CD4-positive, CD25-positive, alpha-beta regulatory T cell (primary cell): ENCODE measurements around the gene ZNF516. TPM values are rescaled to one million over a fixed set of nuclear protein-coding genes. Genes with fewer than 3 reads are reported as not detected.

Experiments used
- ATAC-seq, 2 donors: fragments of 150-1000 bp; cut with Tn5 transposase; one replicate each; pipeline ENCODE4 v1.10.0; 2021; ENCODE audit warnings: low read depth in 2 of 2, moderate number of reproducible peaks in 2 of 2, moderate library complexity in 1 of 2
- DNase-seq, 3 donors: peaks; one replicate each; pipeline versions ENCODE4 v3.0.0 to v3.0.0-alpha.2; 2012 to 2022; ENCODE audit warnings: mixed read lengths in 1 of 3
- H3K27ac ChIP-seq: one replicate; pipeline ENCODE4 v1.7.0; 2013; ENCODE audit warnings: mild to moderate bottlenecking, low read length; ENCODE audit not compliant: insufficient read depth, poor library complexity, severe bottlenecking
- H3K27me3 ChIP-seq: one replicate; pipeline ENCODE4 v1.7.0; 2013; ENCODE audit warnings: low read length; ENCODE audit not compliant: control insufficient read depth, insufficient read depth
- H3K36me3 ChIP-seq: one replicate; pipeline ENCODE4 v1.7.0; 2013; ENCODE audit warnings: mild to moderate bottlenecking, low read length, moderate library complexity; ENCODE audit not compliant: control insufficient read depth, insufficient read depth
- H3K4me1 ChIP-seq: 2 replicates; pipeline ENCODE4 v1.7.0; 2013; ENCODE audit warnings: mild to moderate bottlenecking, low read length; ENCODE audit not compliant: insufficient read depth, control insufficient read depth, poor library complexity, severe bottlenecking
- H3K4me3 ChIP-seq: one replicate; pipeline ENCODE4 v1.7.0; 2013; ENCODE audit warnings: low read depth, mild to moderate bottlenecking, low read length, moderate library complexity
- H3K9me3 ChIP-seq, 2 experiments: 1 replicate in 1 of 2; 2 replicates in 1 of 2; pipeline ENCODE4 v1.7.0; 2013; ENCODE audit warnings: low read length in 2 of 2, mild to moderate bottlenecking in 1 of 2, moderate library complexity in 1 of 2; ENCODE audit not compliant: control insufficient read depth in 2 of 2
- H3K27ac Mint-ChIP-seq, 3 donors: one replicate each; pipeline ENCODE4 v1.8.0; 2020 to 2022; ENCODE audit warnings: mild to moderate bottlenecking in 3 of 3, mixed read lengths in 3 of 3, moderate library complexity in 2 of 3
- H3K27me3 Mint-ChIP-seq: one replicate; pipeline ENCODE4 v1.8.0; 2022; ENCODE audit warnings: mild to moderate bottlenecking, mixed read lengths
- H3K36me3 Mint-ChIP-seq: one replicate; pipeline ENCODE4 v1.8.0; 2020; ENCODE audit warnings: mixed read lengths
- H3K4me1 Mint-ChIP-seq, 4 donors: one replicate each; pipeline ENCODE4 v1.8.0; 2020 to 2022; ENCODE audit warnings: mixed read lengths in 4 of 4, mild to moderate bottlenecking in 1 of 4
- H3K4me3 Mint-ChIP-seq, 4 donors: one replicate each; pipeline ENCODE4 v1.8.0; 2020 to 2022; ENCODE audit warnings: mild to moderate bottlenecking in 4 of 4, mixed read lengths in 4 of 4, moderate library complexity in 3 of 4
- H3K9me3 Mint-ChIP-seq, 7 donors: one replicate each; pipeline ENCODE4 v1.8.0; 2020 to 2022; ENCODE audit warnings: mixed read lengths in 7 of 7, mild to moderate bottlenecking in 3 of 7, moderate library complexity in 2 of 7
- polyA plus RNA-seq, 4 donors: library from polyadenylated mRNA; unstranded; fragments of 300-500 nt; fragmentation: Illumina TruSeq; gene quantifications; one replicate each; pipeline ENCODE4 v1.2.3, GENCODE V29; 2021
- total RNA-seq: library from RNA; stranded (reverse); gene quantifications from one replicate; pipeline ENCODE4 v1.2.3, GENCODE V29; 2022

The ZNF516 gene
- total and polyA plus RNA-seq, 5 donors from 2014 or later: 0.26 to 9.9 (median 0.57) TPM; not detected in 1

DNA sequence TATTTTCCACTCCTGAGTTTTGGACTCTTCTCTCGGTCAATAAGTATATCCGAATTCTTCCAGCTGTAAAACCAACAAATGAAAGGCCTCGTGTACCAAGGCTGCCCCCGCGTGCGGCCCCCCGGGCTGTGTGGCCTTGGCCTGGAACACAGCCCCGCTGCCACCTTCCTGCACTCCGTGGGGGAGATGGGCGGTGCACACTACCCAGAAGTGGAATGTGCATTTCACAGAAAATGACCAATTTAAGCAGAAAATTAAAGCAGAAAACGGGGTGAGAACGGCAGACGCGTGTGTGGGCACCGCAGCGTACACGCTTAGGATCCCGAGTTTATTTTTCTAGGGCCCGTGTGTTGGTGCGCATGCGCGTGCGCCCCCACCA, 34.4 kb upstream of the ZNF516 start:
- no peak for DNase-seq
- no peaks in the 10 kb centered on the region for H3K9me3 ChIP-seq
- no peak for ATAC-seq
- H3K4me3 Mint-ChIP-seq: no peak overlapping the region
- H3K4me3 ChIP-seq: peak overlapping the region; percentile 13
- no peak overlapping the region for H3K27ac ChIP-seq
- H3K4me1 Mint-ChIP-seq: peaks cover 0 to 10% (median 7%) of the 10 kb centered on the region in 4 donors
- H3K9me3 Mint-ChIP-seq: peaks cover 0 to 3% (median 0%) of the 10 kb centered on the region in 7 donors
- H3K27me3 ChIP-seq: peaks cover 2% of the 10 kb centered on the region
- no peak overlapping the region for H3K27ac Mint-ChIP-seq
- no peaks in the 10 kb centered on the region for H3K36me3 Mint-ChIP-seq
- H3K27me3 Mint-ChIP-seq: peaks cover 11% of the 10 kb centered on the region
- no peaks in the 10 kb centered on the region for H3K36me3 ChIP-seq
- H3K4me1 ChIP-seq: no peaks in the 10 kb centered on the region

DNA sequence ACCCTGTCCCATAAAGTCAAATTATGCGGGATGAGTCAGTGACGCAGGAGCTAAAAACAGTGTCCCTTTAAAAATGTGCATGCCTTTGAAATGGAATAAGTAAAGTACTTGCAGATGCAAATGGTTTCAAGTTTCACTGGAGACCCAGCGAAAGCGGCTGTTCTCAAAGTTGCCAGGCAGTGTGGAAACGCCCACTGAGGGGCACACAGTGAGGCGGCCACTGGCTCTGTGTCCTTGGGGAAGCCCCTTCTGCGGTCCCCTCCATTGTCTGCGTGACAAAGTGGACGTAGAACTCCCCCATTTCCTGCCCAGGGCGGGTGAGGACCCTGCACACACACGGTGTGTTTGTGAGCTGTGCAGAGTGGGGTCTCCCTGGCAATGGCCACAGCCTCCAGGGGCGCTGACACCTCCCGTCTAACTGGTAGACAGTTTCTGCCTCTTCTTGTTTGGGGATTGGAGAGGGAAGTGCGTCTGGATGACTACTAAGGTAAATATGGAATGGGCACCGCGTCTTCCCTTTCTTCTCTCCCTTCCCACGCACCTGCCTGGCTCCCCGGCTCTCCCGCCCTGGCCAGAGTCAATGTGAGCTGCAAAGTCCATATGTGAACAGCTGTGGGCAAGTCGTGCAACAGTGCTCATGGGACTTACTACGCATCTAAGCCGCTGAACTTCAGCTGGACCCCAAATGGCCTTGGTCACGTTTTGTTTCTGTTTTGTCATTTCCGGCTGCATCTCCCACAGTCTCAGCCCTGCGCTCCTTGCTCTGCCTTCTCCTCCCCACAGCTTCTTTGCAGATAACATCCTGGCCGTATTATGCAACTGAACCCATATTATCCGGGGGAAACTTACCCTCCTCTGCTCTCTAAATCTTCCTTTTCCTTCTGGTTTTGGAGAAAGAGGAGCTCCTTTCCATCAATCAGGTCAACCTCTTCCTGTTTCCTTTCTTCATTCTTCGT, 33.7 kb upstream of the ZNF516 start:
- Mint-ChIP-seq H3K27ac (no peak overlapping the region), H3K4me3 (peak overlapping the region in 2 of 4 donors; percentile 34 to 56), H3K36me3 (no peaks in the 10 kb centered on the region), H3K27me3 (peaks cover 13% of the 10 kb centered on the region), H3K4me1 (peaks cover 0 to 10% (median 7%) of the 10 kb centered on the region in 4 donors), H3K9me3 (peaks cover 0 to 3% (median 0%) of the 10 kb centered on the region in 7 donors)
- Histone ChIP-seq H3K27me3 (peaks cover 2% of the 10 kb centered on the region), H3K4me3 (peak overlapping the region; percentile 13), H3K4me1 (no peaks in the 10 kb centered on the region), H3K9me3 (no peaks in the 10 kb centered on the region), H3K27ac (no peak overlapping the region), H3K36me3 (no peaks in the 10 kb centered on the region)
- ATAC-seq (no peak), DNase-seq (peak in 1 of 3 donors; percentile 8)

DNA sequence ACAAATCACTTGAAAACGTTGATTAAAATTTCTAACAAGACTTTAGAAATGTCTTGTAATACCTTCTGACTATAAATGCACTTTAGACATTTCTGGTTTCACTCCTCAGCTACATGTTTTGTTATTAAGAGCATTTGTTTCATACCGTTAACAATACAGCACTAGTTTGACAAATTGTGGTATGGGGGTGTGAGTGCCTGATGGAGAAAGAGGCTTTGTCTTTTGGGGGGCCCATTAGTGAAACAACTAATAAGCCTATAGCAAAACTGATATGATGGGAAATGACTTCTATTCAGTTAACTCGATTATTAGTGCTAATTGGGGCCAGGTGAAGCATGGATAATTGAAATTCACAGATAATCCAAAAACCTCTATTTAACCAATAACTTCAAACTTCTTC, 30.9 kb upstream of the ZNF516 start:
- H3K36me3 Mint-ChIP-seq: no peaks in the 10 kb centered on the region
- no peak for ATAC-seq

DNA sequence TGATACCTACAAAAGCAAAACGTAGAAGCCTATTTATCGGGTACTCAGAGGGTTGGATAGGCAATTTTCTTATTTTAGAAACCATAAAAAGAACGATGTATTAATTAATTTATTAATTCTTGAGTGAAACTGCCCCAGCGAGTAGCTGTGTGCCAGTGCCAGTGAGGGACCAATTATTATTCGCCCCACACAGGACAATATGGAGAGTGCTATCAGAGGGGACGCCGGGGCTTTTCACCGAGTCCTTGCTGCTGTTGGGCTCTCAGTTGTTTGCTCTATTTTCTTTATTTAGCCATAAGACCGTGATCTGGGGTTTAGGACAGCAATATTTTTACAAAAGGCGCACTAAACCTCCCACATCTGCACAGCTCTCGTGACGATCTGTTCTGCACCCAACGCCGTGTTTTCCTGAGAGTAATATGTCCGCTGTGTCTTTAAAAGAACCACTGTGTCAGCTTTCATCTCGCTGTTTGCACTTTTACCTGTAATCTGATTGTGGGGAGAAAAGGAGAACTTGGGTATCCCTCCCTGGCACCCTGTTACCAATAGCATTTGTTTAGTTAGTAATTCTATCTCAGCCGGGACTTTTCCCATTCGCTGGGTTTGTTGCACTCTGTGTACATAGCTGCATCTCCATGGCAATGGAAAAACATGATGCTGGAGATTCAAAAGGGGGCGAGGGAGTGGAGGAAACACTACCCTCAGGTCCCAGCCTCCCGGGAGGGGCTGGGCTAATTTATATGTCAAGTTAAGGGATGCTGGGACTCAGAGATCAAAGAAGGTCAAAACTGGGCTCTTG, 30.1 kb upstream of the ZNF516 start:
- Mint-ChIP-seq H3K9me3 (peaks cover 0 to 2% (median 0%) of the 10 kb centered on the region in 7 donors), H3K4me3 (no peak overlapping the region), H3K27me3 (peaks cover 23% of the 10 kb centered on the region), H3K27ac (no peak overlapping the region), H3K36me3 (no peaks in the 10 kb centered on the region), H3K4me1 (peaks cover 0 to 10% (median 6%) of the 10 kb centered on the region in 4 donors)
- ATAC-seq: no peak
- no peak overlapping the region for H3K4me3 ChIP-seq
- H3K4me1 ChIP-seq: no peaks in the 10 kb centered on the region
- no peak overlapping the region for H3K27ac ChIP-seq
- no peaks in the 10 kb centered on the region for H3K36me3 ChIP-seq
- H3K9me3 ChIP-seq: no peaks in the 10 kb centered on the region
- no peak for DNase-seq
- peaks cover 2% of the 10 kb centered on the region for H3K27me3 ChIP-seq

More for the DNA sequence above, 30.9 kb upstream of the ZNF516 start:
- no peak overlapping the region for H3K27ac Mint-ChIP-seq
- no peak for DNase-seq
- Histone ChIP-seq H3K9me3 (no peaks in the 10 kb centered on the region), H3K4me1 (no peaks in the 10 kb centered on the region), H3K27ac (no peak overlapping the region), H3K27me3 (peaks cover 2% of the 10 kb centered on the region), H3K4me3 (no peak overlapping the region), H3K36me3 (no peaks in the 10 kb centered on the region)
- no peak overlapping the region for H3K4me3 Mint-ChIP-seq
- peaks cover 0 to 2% (median 0%) of the 10 kb centered on the region in 7 donors for H3K9me3 Mint-ChIP-seq
- peaks cover 0 to 10% (median 7%) of the 10 kb centered on the region in 4 donors for H3K4me1 Mint-ChIP-seq
- peaks cover 18% of the 10 kb centered on the region for H3K27me3 Mint-ChIP-seq

DNA sequence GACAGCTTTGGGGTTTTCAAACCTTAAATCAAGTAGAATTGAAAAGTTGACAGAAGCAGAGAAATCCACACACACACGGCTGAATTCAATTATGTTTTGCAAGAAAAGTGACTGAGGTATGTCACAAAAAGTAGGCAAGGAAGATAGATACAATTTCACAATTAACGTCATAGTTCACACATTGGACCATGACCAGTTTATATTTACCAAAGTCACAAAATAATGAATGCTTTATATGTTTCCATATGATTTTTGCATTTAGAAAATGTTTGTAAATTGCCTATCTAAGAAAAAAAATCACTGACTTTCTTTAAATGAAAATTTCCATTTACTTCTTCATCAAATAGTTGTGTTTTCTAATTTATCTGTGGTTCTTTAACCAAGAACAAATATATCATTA, 29.4 kb upstream of the ZNF516 start:
- H3K27ac ChIP-seq: no peak overlapping the region
- H3K27ac Mint-ChIP-seq: no peak overlapping the region
- peaks cover 0 to 10% (median 5%) of the 10 kb centered on the region in 4 donors for H3K4me1 Mint-ChIP-seq
- no peaks in the 10 kb centered on the region for H3K9me3 ChIP-seq
- no peaks in the 10 kb centered on the region for H3K36me3 ChIP-seq
- no peaks in the 10 kb centered on the region for H3K36me3 Mint-ChIP-seq
- H3K4me1 ChIP-seq: no peaks in the 10 kb centered on the region
- DNase-seq: no peak
- H3K4me3 ChIP-seq: no peak overlapping the region
- peaks cover 2% of the 10 kb centered on the region for H3K27me3 ChIP-seq
- H3K4me3 Mint-ChIP-seq: no peak overlapping the region
- no peak for ATAC-seq
- peaks cover 23% of the 10 kb centered on the region for H3K27me3 Mint-ChIP-seq
- peaks cover 0 to 1% (median 0%) of the 10 kb centered on the region in 7 donors for H3K9me3 Mint-ChIP-seq

DNA sequence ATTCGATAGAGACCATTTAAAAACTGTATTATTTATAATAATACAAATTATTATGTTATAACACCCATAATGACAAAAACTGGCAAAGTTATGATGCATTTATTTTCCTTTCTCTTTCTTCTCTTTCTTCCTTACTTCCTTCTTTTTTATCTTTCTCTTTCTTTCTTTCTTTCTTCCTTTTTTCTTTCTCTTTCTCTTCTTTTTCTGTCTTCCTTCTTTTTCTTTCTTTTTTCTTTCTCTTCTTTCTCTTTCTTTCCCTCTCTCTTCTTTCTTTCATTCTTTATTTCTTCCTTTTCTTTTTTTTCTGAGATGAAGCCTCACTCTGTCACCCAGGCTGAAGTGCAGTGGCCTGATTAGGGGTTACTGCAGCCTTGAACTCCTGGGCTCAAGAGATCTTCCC, 27.5 kb upstream of the ZNF516 start:
- Histone ChIP-seq H3K36me3 (no peaks in the 10 kb centered on the region), H3K4me1 (peaks cover 4% of the 10 kb centered on the region), H3K9me3 (no peaks in the 10 kb centered on the region), H3K4me3 (no peak overlapping the region), H3K27ac (no peak overlapping the region), H3K27me3 (peaks cover 6% of the 10 kb centered on the region)
- H3K4me1 Mint-ChIP-seq: peaks cover 0 to 14% (median 6%) of the 10 kb centered on the region in 4 donors
- peaks cover 0 to 1% (median 0%) of the 10 kb centered on the region in 7 donors for H3K9me3 Mint-ChIP-seq
- H3K27me3 Mint-ChIP-seq: peaks cover 41% of the 10 kb centered on the region
- no peak overlapping the region for H3K27ac Mint-ChIP-seq
- ATAC-seq (no peak), DNase-seq (no peak)
- no peak overlapping the region for H3K4me3 Mint-ChIP-seq
- no peaks in the 10 kb centered on the region for H3K36me3 Mint-ChIP-seq

DNA sequence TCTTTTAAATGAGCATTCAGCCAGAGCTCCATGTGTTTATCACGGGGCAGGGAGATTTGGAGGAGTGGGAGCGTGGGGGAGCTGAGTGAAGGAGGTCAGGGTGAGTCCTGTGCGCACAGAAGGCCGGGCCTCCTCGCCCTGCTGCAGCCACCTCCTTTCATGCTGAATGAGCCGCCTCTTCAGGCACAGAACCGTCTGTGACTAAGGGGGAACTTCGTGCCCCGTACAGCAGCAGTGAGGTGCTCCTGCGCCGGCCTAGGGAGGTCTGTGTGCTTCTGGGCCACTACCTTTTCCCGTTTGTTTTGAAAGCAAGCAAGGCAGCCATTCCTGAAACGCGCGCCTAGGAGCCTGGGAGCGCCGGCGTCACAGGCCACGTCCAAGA, 27.1 kb upstream of the ZNF516 start:
- H3K4me3 Mint-ChIP-seq: no peak overlapping the region
- DNase-seq: no peak
- H3K36me3 ChIP-seq: no peaks in the 10 kb centered on the region
- H3K4me1 Mint-ChIP-seq: peaks cover 0 to 14% (median 6%) of the 10 kb centered on the region in 4 donors
- peaks cover 4% of the 10 kb centered on the region for H3K4me1 ChIP-seq
- no peak for ATAC-seq
- peaks cover 0 to 1% (median 0%) of the 10 kb centered on the region in 7 donors for H3K9me3 Mint-ChIP-seq
- H3K36me3 Mint-ChIP-seq: no peaks in the 10 kb centered on the region
- H3K27me3 Mint-ChIP-seq: peaks cover 41% of the 10 kb centered on the region
- H3K4me3 ChIP-seq: no peak overlapping the region
- H3K27ac Mint-ChIP-seq: no peak overlapping the region
- H3K27ac ChIP-seq: no peak overlapping the region
- H3K27me3 ChIP-seq: peaks cover 6% of the 10 kb centered on the region
- no peaks in the 10 kb centered on the region for H3K9me3 ChIP-seq
